Measurements from ENCODE around the gene TIMP1.

Gene TIMP1

GRCh38 chrX:47581731-47582647 is at the start of gene TIMP1:
Gene TIMP1, plus strand, starts transcription at chrX:47582436. Its CDS starts 980 bp downstream, at chrX:47583416.
- DNase-seq, result peak; percentile 80

GRCh38 chrX:47539860-47540259 is 42.4 kb upstream of the TIMP1 start:
- DNase-seq, result no peak

DNA sequence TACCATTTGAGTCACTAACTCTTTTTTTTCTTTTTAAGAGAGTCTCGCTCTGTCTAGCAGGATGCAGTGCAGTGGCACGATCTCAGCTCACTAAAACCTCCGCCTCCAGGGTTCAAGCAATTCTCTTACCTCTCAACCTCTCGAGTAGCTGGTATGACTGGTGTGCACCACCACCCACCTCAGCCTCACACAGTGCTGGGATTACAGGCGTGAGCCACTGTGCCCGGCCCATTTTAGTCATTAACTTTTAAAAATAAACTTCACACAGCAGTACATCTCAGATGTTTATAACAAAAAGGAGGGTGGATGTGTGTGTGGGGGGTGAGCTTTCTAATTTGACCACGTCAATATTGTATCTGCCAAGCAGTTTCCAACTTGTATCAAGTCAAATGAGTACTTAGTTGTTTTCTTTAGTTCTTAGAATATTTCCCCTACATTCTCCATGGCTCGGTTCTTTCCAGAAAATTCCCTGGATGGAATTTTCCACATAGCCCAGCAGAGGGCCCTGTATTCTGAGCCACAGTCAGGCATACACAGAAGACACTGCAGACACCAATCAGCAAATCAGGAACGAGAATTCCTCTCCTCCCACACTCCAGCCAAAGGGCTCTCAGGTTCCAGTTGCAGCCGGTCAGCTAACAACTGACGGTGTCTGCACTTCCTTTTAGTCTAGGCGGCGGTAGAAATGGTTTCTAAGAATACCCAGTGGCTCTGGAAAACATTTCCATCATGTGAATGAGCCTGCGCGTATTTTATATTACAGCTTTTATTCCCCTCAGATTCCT is 41.3 kb upstream of the TIMP1 start:
- peak; percentile 62 for DNase-seq

- no peak for DNase-seq
These were observed 38.7 kb upstream of the TIMP1 start for GRCh38 chrX:47543496-47543895.

DNA sequence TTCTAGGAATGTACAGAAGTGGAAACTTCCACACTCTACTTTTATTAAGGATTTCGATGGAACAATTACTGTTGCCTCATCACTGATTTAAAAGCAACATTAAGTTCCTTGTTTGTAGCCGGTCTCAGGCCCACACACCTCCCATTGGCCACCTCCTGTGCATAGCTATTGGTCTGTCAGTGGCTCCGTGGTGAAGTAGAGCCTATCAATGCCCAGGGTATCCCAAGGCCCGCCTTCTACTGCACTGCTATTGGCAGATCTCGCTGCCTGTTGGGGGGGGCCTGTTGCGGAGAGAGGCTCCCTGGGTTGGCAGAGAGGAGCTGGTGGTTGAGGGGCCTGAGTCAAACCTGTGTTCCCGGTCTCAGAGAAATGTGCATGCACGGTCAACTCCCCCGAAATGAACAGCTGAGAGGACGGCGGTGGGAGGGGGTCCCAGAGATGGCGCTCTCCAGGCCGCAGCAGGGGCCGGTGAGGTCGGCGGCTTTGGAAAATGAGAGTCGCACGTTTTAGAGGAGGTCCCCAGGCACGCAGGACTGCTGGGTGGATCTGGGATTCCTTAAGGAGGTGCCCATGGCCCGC is 26.1 kb upstream of the TIMP1 start:
- DNase-seq, result peak; percentile 70

DNA sequence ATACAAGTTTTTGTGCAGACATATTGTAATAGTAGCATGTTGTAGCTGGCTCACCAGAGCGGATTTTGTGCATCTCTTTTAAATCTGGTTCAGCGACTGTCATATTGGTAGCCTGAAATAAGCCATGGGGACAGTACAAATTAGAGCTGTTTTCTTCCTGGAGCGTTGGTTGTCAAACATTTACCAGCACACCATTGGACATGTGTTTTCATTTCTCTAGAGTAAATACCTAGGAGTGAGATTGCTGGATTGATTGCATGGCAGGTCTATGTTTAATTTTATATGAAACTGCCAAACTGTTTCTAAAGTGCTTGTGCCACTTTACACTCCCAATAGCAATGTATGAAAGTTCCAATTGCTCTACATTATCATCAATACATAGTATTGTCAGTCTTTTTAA is 23.8 kb upstream of the TIMP1 start:
- DNase-seq, result no peak

DNA sequence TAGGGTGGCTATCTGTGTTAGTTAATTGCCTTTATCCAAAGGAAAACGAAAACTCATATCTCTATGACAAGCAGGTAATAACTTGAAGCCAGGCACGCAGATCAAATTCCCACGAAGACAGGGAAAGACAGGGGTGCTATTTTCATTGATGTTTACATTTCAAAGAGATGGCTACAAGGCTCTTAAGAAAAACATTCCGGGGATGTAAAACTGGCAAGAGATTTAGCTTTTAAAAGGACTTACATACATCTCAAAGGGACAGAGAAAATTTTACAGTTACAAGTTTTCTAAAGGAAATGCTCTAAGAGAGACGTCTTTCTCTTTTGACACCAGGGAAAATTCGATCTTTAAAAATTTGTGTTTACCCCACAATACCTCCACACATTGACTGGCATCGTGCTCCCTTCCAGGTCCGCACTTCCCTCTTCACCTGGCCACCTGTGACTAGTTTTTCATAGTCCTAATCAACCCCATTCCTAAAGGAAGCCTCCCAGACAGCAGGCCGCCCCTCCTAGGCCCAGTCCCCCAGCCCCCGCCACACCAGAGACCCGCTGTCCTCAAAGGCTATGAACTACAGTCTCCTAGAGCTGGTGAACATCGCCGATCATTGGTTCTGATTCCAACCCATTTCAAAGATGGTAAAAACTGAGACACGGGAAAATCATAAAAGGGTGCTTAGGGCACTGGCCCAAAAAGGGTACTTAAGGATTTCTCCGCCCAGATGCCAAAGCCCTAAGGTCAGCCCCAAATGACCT is 21.9 kb upstream of the TIMP1 start:
- DNase-seq, result no peak

DNA sequence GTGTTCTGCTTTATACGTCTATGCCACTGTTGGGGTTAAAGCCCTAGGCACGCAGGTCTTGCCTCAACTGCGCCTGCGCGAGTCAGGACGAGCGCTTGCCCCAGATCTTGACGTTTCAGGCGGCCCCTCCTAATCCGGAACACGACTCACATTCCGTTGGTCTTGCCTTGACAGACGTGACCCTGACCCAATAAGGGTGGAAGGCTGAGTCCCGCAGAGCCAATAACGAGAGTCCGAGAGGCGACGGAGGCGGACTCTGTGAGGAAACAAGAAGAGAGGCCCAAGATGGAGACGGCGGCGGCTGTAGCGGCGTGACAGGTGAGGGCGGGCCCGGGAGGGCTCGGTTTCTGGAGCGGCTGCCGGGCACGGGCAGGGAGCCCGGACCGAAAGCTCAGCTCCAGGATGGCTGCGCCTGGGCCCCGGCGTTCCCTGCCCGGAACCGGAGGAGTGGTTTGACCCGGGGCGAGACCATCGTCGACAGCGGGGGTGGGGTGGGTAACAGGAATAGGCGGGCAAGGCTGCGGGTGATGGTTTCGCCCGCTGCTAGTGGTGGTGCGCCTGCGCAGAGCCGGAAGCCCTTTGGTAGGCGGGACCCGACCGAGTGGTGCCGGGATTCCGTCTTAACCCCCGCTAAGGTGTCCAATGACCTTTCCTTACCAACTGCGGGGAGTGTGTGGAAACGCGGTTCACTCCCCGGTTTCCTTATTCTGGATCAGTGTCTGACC is 21.1 kb upstream of the TIMP1 start, which contains the start of gene ARAF:
ARAF (plus strand) TSS at position 272 of the 725 bp plus-strand sequence. CDS start 1,763 bp downstream, outside the sequence.
- peak; percentile 91 for DNase-seq

DNA sequence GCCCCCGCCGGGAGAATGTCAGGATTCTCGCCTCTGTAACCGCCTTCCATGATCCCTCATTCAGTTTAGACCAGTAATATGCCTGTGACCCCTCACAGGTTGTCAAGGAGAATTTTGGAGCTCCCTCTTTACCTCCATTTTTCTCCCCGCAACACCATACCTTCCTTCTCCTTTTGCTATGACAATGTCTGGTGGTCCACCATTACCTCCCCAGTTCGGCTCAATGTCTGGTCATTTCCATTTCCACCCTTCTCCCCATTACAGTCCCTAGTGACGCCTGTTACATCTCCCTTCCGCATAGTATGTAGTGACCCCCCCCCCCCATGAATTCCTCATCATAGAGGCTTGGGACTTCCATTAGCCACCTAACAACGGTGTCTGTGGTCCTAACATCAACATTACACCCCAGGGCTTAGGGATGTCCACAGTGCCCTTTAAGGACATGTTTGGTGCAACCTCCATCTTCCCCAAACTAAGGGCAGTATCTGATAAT is 20.5 kb upstream of the TIMP1 start:
- no peak for DNase-seq

- no peak for DNase-seq
These were observed 19.5 kb upstream of the TIMP1 start for GRCh38 chrX:47562615-47563243.

DNA sequence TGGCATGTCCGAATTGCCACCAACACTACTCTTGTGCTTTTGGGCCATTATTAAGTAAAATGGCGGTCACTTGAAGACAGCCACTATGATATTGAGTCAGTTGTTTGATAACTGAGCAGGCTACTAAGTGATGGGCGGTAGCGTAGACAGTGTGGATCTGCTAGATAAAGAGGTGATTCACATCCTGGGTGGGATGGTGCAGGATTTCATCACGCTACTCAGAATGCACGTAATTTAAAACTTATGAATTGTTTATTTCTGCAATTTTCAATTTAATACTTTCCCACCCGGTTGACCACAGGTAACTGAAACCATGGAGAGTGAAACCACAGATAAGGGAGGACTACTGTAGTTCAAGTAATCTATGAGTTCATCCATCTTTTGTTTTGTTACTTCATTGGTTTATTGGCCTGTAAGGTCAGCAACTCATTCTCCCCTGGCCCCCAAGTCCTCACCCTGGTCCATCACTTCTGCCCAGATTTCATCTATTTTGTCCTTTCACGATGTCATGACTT is 18.4 kb upstream of the TIMP1 start:
- DNase-seq, result no peak

- no peak for DNase-seq
These were observed 17.7 kb upstream of the TIMP1 start for GRCh38 chrX:47564438-47565085.

GRCh38 chrX:47566841-47567240 is 15.4 kb upstream of the TIMP1 start:
- no peak for DNase-seq

- DNase-seq, result no peak
These were observed 13.5 kb upstream of the TIMP1 start for GRCh38 chrX:47568656-47569295.

- DNase-seq, result no peak
These were observed 11.4 kb upstream of the TIMP1 start for GRCh38 chrX:47570794-47571193.

- DNase-seq, result no peak
These were observed 11.0 kb upstream of the TIMP1 start for GRCh38 chrX:47571215-47571614.

- no peak for DNase-seq
These were observed 10.3 kb upstream of the TIMP1 start for GRCh38 chrX:47571896-47572295.

GRCh38 chrX:47572773-47573340 is 9.4 kb upstream of the TIMP1 start:
- no peak for DNase-seq

GRCh38 chrX:47573341-47574075 is 8.7 kb upstream of the TIMP1 start:
- no peak for DNase-seq
